Ramos (cell line): ENCODE measurements around the gene EXOC3L4.

Source experiments
- in situ Hi-C: fragments of 300-500 bp; cut with MboI; formaldehyde crosslinking; loops from one replicate; pipeline ENCODE4 v1.14.3; 2022; ENCODE audit warnings: low sequenced_read_pairs; ENCODE audit not compliant: unreplicated experiment

The EXOC3L4 gene

GRCh38 chr14:103129301-103130016 is 34.9 kb downstream of the EXOC3L4 start:
- in situ Hi-C loops, result no loop called here

- in situ Hi-C loops, result no loop called here
These were observed 35.7 kb downstream of the EXOC3L4 start for GRCh38 chr14:103130017-103130764.

- in situ Hi-C loops, result no loop called here
These were observed 36.4 kb downstream of the EXOC3L4 start for GRCh38 chr14:103130965-103131364.

GRCh38 chr14:103131580-103131979 is 37.1 kb downstream of the EXOC3L4 start:
- in situ Hi-C loops, result no loop called here

- in situ Hi-C loops, result no loop called here
These were observed 38.1 kb downstream of the EXOC3L4 start for GRCh38 chr14:103132381-103133209.

GRCh38 chr14:103133210-103134140 is 39.0 kb downstream of the EXOC3L4 start:
- in situ Hi-C loops, result no loop called here

GRCh38 chr14:103134405-103134804 is 39.9 kb downstream of the EXOC3L4 start:
- in situ Hi-C loops, result no loop called here

GRCh38 chr14:103134919-103135318 is 40.4 kb downstream of the EXOC3L4 start:
- in situ Hi-C loops, result no loop called here

GRCh38 chr14:103135333-103136260 is 41.1 kb downstream of the EXOC3L4 start:
- in situ Hi-C loops, result no loop called here

- in situ Hi-C loops, result no loop called here
These were observed 42.1 kb downstream of the EXOC3L4 start for GRCh38 chr14:103136388-103137271.

GRCh38 chr14:103137689-103138300 is 43.3 kb downstream of the EXOC3L4 start:
- in situ Hi-C loops, result no loop called here

GRCh38 chr14:103138301-103139131 is 44.0 kb downstream of the EXOC3L4 start:
- in situ Hi-C loops, result no loop called here

- in situ Hi-C loops, result no loop called here
These were observed 44.9 kb downstream of the EXOC3L4 start for GRCh38 chr14:103139132-103140025.

- in situ Hi-C loops, result no loop called here
These were observed 46.0 kb downstream of the EXOC3L4 start for GRCh38 chr14:103140316-103141109.
